ENCODE data around the gene STOX2. TPM values are rescaled to one million over a fixed set of nuclear protein-coding genes. Genes with fewer than 3 reads are reported as not detected.

Gene STOX2
- total RNA-seq, 1 donor from 2014 or later = 4.4 TPM

- no peak for DNase-seq (ENCODE audit: low read depth)
- no peak overlapping the region for H3K4me3 ChIP-seq (ENCODE audit: low read depth, low read length)
- TF ChIP-seq CTCF (IDR thresholded peaks at IDR 0.05; ENCODE audit: insufficient read depth, low read length, poor library complexity, severe bottlenecking) = no peak
- H3K27me3 ChIP-seq (ENCODE audit: control insufficient read depth, insufficient read depth, low read length) = no peaks in the 10 kb centered on the region
- H3K36me3 ChIP-seq (ENCODE audit: control insufficient read depth, insufficient read depth, low read length) = no peaks in the 10 kb centered on the region
These were observed 116.3 kb downstream of the STOX2 start for GRCh38 chr4:184021389-184021788.

- no peaks in the 10 kb centered on the region for H3K27me3 ChIP-seq (ENCODE audit: control insufficient read depth, insufficient read depth, low read length)
These were observed 117.7 kb downstream of the STOX2 start for GRCh38 chr4:184022679-184023383.

GRCh38 chr4:184024637-184025036 is 119.5 kb downstream of the STOX2 start:
- no peak for TF ChIP-seq CTCF (IDR thresholded peaks at IDR 0.05; ENCODE audit: insufficient read depth, low read length, poor library complexity, severe bottlenecking)
- Histone ChIP-seq H3K27me3 (ENCODE audit: control insufficient read depth, insufficient read depth, low read length) (no peaks in the 10 kb centered on the region), H3K4me3 (ENCODE audit: low read depth, low read length) (no peak overlapping the region), H3K36me3 (ENCODE audit: control insufficient read depth, insufficient read depth, low read length) (no peaks in the 10 kb centered on the region)
- DNase-seq (ENCODE audit: low read depth) = no peak

More at GRCh38 chr4:184022679-184023383, 117.7 kb downstream of the STOX2 start:
- TF ChIP-seq CTCF (IDR thresholded peaks at IDR 0.05; ENCODE audit: insufficient read depth, low read length, poor library complexity, severe bottlenecking) = no peak
- H3K4me3 ChIP-seq (ENCODE audit: low read depth, low read length) = no peak overlapping the region
- H3K36me3 ChIP-seq (ENCODE audit: control insufficient read depth, insufficient read depth, low read length) = no peaks in the 10 kb centered on the region
- no peak for DNase-seq (ENCODE audit: low read depth)

- Histone ChIP-seq H3K36me3 (ENCODE audit: control insufficient read depth, insufficient read depth, low read length) (no peaks in the 10 kb centered on the region), H3K27me3 (ENCODE audit: control insufficient read depth, insufficient read depth, low read length) (no peaks in the 10 kb centered on the region), H3K4me3 (ENCODE audit: low read depth, low read length) (no peak overlapping the region)
- TF ChIP-seq CTCF (IDR thresholded peaks at IDR 0.05; ENCODE audit: insufficient read depth, low read length, poor library complexity, severe bottlenecking) = no peak
- no peak for DNase-seq (ENCODE audit: low read depth)
These were observed 123.7 kb downstream of the STOX2 start for GRCh38 chr4:184028561-184029374.

- H3K4me3 ChIP-seq (ENCODE audit: low read depth, low read length) = no peak overlapping the region
- H3K36me3 ChIP-seq (ENCODE audit: control insufficient read depth, insufficient read depth, low read length) = no peaks in the 10 kb centered on the region
- no peaks in the 10 kb centered on the region for H3K27me3 ChIP-seq (ENCODE audit: control insufficient read depth, insufficient read depth, low read length)
These were observed 124.9 kb downstream of the STOX2 start for GRCh38 chr4:184030036-184030435.

More at GRCh38 chr4:184030036-184030435, 124.9 kb downstream of the STOX2 start:
- TF ChIP-seq CTCF (IDR thresholded peaks at IDR 0.05; ENCODE audit: insufficient read depth, low read length, poor library complexity, severe bottlenecking) = no peak
- no peak for DNase-seq (ENCODE audit: low read depth)
